Stimulated activated CD4-positive, alpha-beta T cell treated with anti-CD3 and anti-CD28 coated beads, Interleukin-1b, Interleukin-23, amount 100 ng/mL, for 48 hours (primary cell): ENCODE data around the gene VOPP1.
"Not testable (repeated sequence)": the region's sequence is repeated elsewhere in the genome, so short reads cannot be mapped to it uniquely, and the experiment has no call there.

Experiments
- DNase-seq: peaks from one replicate; pipeline ENCODE4 v3.0.0-alpha.2; 2020

Gene VOPP1

DNA sequence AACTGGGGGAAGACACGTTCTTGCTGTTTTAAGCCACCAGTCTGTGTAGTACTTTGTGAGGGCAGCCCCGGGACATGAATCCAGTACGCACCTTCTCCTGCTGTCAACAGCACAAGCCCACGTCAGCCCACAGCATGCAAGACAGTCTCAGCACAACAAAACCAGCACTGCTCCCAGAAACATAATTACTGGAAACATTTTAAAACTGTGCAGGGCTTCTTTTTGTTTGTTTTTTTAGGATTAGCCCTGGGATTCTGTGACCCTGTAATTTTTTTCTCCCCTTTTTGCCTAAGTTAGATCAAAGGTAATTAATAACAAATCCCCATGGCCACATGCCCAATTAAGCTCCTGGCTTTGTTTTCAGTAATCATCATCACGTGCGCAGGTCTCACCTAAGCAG, 87.5 kb downstream of the VOPP1 start:
- DNase-seq: no peak

DNA sequence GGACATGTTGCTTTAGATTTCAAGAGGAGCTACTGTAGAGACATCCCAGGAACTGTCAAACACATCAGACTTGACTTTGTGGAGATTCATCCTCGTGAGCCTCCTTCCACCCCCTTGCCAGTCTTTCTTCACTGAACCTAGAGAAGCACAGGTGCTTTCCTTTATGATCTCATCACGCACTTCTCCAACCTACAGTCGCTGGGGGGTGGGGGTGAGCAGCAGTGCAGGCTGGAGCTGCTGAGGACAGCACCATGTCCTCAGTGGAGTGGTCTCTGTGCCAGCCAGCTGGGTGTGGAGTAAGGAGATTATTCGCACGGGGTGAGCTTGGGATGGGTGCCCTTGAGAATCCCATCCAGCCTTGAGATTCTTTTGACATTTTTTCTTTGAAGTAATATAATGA, 88.1 kb downstream of the VOPP1 start:
- peak; percentile 21 for DNase-seq

DNA sequence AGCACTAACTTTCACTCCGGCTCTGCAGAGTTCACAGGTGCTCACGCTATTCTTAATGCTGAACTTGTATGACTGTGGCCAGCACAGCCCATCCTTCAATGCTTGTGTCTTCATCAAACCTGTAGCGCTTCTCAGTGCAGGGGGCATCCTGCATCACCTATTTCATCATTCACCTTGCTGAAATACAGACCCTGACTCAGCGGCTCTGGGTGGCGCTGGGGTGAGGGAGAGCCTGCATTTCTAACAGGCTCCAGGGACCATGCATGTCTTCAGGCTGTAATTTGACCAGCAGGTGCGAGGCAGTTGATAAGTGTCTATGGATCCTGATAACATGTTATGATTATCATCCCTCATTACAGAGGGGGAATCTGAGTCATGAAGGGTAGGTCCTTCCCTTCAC, 89.3 kb downstream of the VOPP1 start:
- no peak for DNase-seq

DNA sequence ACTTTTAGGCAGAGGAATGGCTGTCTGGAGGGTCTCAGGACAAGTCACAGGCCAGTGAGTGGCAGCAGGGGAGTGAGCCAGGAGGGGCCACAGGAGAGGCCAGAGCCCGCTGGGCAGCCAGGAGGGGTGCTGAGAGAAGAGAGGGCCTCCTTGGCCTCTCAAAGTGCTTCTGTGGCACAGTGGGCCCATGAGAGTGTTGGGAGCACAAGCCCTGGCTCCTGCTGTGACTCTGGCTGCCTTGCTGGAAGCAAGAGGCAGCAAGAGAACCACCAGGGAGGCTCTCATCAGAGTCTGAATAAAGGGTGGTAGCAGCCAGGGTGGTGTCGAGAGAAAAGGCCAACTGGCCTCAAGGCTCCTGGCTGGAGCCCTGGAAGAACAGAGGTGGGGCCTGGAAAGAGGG, 91.1 kb downstream of the VOPP1 start:
- no peak for DNase-seq

DNA sequence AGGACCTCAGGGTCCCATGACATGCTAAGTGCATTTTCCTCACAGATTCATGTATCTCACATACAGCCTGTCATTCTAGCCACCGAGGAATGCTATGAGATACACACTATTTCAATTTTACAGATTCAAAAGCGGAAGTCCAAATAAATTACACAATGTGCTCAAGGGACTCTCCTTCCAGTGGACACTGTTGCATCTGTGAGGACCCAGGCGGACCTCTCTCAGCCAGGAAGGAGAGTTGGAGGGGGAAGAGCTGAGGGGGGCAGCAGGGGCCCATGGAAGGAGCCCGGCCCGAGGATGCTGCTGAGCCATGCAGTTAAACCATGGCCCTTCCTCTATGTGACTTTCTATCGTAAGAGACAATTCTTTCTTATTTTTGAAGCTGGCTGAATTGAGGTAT, 93.6 kb downstream of the VOPP1 start:
- no peak for DNase-seq

DNA sequence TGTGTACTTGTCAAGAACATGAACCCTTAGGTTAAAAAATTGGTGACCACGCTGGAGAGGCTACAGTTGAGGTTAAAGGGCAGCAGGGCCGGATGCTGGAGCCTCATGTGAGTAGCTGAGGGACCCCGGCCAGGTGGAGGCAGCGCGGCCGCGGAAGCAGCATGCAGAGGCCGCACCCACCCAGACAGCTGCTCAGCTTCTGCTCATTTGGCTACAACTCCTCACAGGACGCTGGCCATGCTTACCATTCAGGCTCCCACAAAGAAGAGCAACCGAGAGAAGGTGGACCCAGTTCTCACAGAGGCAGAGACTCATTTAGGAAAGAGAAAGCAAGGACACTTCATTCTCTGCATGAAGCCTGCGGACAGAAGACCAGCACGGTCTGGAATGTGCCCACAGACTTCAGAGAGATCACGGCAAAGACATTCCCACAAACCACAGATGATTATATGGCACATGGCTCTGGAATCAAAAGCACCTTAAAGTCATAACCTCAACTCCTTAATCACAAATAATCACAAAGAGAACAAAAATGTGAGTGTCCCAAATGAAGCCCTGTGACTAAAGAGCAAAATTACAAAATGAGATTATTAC, 94.4 kb downstream of the VOPP1 start:
- DNase-seq: no peak

DNA sequence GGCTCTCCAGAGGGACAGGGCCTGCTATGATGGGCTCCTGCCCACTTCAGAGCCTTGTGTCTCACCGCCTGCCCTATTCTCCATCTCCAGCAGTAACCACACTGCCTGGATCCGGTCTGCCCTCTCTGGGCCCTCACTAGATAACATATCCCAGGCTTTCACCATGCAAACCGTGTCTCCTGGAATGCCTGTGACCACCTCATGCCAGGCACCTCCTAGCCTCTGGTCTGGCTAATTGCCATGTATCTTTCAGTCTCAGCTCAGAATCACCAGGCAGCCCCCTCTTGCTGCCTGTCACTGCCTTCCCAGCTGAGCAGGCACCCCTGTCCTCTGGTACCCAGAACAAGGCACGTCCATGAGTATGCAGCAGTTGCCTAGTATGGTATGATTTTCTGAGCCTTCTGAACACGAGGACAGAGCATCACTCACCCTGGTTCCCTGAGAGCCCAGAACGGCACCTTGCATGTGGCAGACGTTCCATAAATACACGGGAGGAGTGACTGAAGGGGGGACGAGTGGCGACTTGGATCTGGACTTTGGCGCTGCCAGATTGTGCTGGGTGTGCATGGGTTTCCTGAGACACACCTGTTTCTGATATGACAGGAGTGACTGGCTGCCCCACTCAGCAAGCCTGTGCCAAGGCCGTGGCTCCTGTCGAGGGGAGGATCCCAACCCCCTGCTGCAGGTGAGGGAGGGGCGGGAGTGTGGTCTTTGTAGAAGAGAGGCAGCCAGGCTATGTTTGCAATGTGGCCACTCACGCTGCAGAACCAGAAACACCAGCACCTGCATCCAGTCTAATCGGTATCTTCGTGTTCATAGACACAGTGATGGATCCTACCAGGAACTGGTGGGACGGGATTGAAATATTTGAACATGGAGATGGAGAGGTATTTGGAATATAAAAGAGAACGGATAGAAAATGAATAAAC, 95.2 kb downstream of the VOPP1 start:
- no peak for DNase-seq

DNA sequence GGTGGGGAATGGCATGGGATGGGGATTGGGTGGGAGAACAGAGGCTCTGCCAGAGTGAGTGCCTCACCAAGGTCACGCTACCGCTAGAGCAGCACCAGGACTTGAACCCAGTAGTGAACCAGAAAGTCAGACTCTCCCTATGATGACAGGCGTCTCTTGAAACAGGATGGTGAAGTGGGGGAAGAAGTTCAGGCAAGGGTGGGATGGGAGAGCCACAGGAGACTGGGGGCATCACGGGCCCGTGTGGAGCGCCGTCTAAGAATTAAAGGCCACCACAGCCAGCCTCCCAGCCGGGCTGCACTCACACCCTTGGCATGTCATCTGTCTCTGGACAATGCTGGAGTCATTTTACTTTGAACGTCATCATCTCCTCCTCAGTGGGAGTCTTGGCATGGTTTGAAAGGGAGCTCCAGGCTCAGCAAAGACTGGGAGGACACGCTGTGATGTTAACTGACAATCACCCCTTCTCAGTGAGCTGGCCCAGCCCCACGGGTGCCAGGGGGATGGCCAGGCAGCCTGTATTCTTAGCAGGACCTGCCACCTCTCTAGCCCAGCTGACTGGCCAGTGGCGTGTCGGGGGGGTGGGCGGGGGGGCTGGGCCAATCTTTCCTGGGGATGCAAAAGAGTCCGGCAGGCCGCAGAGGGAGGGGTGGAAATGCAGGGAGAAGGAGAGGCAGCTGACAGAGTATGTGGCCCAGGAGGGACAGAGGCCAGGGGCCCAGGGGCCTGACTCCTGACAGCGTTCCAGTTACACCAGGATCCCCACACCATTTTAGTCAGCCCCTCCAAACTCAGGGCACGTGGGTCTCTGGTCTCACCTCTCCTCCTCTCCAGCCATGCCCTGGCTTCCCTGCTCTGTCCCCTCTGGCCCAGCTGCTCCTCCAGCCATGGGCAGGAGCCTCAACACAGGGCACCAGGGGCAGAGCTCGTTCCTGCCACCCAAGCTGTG, 96.2 kb downstream of the VOPP1 start:
- no peak for DNase-seq

DNA sequence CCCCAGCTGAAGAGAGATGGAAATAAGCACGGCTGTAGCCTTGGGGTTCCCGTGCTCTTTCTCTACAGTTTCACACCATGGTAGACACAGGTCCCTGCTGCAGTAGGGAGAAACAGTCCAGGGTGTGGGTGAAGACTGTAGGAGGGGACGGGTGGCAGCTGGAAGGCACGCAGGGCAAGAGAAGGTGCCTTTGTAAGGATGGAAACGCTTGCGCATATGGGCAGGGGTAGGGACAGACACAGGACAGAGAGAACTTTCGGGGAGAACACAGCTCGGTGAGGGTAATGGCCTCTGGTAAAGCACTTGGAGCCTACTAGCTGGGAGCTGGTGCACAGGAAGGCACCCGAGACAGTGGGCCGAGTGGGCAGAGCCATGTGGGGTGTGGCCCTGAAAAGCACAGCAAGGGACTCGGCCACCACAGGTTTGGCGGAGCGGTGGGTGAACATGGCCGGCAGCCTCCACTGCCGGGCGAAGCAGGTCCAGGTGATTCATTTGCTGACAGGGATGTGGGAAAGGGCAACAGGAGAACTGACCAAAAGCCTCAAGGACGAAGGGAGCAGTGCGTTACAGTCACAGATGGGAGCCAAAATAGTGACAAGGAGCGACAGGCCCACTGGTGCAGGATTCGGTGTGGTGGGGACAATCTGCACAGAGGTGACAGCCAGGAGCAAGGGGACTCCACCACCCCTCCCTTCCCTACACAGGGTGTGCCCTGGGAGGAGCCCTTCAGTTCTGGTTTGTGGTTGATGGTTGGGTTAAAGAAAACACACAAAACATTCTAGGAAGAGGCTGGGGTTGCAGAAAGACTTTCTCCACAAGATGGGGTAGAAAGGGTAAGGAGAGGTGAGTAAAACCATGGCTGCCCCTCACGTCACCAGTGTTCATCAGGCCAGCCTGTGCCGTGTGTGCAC, 97.1 kb downstream of the VOPP1 start:
- DNase-seq: no peak

DNA sequence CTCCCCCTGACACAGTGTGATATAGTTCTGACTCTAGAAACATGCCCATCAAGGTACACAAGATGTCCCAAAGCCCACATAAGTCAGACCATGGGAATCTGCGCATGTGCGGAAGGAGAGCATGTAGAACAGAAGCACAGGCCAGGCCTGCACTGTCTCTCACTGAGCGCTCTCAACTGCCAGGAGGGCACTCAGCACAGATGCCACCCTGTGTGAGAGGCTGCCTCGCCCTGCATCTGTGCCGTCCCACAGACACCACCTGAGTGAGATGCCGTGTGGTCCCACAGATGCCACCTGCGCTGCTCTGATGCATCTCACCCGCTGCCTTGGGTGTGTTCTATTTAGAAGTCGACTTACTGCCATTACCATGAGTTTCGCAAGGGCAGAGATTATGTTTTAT, 98.4 kb downstream of the VOPP1 start:
- no peak for DNase-seq

DNA sequence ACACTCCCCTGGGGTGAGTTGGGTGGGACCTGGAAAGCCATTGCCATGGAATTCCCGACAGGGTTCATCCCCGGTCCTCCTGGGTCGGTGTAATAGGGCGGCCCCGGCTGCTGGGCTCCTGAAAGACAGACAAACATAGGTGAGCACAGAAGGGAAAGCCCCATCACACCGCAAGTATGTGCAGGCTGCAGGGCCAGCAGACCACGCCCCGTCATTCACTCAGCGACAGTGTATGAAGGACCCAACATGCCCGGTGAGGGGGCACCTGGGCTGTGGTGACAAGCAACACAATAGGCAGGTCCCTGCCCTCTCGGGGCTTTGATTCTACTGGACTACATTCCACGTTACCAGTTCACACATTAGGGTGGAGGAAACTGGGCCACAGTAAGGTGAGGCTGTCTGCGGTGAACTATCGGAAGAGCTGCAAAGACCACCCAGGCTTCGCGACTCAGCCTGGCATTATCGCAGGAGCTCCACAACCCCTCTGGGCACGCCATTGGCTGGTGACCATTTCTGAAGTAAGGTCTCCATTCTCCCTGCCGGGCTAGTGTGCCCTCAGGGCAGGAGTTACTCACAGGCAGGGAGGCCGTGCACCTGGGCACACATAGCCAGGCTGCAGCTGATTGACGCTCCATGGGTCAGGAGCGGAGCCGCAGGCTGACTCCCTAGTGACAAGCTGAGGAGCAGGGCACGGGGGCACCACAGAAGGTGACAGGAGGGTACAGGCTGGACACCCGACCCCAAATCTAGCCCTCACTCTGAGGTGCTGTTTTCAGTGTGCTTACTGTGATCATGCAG, 99.2 kb downstream of the VOPP1 start:
- no peak for DNase-seq

DNA sequence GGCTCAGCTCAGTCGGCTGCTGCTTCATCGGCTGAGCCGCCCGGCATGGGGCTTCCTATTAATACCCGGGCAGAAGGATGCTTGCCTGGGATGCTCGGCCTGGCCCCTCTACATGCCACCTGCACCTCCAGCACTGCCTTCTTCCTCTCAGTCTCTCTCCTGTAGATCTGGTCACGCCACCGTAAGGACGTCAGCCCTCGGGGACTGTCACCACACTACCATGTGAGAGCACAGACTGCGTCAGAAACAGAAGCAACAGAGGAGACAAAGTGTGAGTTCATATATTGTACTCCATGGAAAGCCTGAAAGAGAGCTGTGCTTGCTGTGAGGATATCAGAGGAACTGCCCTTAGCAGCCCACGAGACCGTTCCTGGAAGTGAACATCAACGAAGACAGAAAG, 99.9 kb downstream of the VOPP1 start:
- not testable (repeated sequence) for DNase-seq

DNA sequence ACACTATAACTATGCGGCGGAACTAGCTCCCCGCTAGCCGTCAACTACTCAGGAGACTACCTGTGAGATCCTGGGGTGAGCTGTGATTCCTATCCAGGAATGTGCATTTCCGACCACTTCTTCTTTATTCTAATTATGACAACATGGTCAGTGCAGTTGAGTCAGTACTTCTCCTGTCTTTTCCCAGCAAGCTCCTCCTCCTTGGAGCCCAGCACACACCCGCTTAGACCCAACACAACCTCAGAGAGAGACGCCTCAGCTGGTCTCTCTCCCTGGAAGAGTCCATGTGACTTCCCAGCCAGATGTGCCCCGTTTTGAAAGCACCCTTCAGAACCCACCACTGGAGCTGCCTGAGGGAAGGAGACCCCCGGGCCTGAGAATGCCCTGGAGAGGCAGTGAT, 100.7 kb downstream of the VOPP1 start:
- not testable (repeated sequence) for DNase-seq

DNA sequence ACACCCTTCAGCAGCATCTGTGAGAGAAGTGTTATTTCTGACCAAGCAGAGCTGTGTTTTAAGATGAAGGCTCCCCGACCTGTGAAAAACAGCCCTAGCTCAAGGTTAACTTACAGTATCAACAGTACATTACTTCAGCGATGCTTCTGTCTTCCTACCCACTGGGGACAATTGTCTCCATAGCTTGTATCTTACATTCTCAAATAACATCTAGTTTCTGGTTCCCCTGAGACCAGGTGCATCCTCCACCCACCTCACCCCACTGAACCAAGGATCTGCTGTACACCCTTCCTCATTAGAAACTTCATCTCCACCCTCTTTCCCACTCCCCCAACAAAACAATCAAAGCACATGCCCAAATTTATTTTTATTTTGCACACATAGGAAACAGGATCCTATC, 102.0 kb downstream of the VOPP1 start:
- DNase-seq: no peak

DNA sequence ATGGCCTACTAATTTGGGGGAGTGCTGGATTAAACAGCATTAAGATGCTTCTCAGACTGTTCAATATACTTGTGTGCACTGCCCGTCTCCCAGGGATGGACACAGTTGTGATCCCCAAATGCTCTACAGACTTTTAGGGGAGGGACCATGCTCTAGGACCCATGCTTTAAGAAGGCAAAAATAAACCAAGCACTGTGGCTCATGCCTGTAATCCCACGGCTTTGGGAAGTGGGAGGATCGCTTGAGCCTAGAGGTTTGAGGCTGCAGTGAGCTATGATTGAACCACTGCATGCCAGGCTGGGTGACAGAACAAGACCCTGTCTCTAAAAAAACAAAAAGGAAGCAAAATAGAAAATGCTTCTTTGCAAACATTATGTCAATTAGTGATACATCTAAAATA, 102.6 kb downstream of the VOPP1 start:
- no peak for DNase-seq

DNA sequence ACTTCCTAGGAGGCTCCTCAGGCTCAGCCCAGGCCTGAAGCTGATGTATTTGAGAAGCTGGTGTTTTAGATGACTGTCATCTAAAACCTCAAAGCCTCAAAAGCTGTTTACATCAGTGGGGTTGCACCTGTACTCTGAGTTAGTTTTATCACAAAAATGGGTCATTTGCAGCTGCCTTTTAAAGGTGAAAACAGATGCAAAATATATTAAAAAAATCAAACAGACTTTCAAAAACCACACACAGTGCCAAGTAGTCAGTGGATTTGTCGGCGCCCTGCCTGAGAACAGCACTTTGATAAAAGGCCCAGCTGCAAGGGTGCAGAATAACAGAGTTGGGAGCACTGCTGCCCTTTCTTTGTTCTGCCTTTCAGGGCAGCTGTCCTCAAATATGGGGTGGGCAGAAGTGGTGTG, 103.0 kb downstream of the VOPP1 start:
- no peak for DNase-seq

DNA sequence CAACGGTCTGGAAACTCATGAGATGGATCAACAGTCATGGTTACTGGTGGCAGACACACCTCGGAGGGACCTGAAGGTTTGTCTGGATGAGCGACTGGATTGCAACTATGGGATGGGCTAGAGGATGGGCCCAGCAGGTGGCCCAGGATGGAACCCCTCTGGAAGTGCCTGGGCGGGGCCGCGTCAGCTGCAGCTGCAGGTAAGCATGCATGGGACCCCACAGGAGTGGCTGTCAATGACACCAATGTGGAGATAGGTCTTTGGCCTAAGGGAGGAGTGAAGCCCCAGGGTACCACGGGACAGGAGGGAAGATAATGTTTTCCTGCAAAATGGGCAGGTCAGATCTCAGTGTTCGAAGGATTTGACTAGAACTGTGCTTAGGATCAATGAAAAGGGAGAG, 103.8 kb downstream of the VOPP1 start:
- no peak for DNase-seq

DNA sequence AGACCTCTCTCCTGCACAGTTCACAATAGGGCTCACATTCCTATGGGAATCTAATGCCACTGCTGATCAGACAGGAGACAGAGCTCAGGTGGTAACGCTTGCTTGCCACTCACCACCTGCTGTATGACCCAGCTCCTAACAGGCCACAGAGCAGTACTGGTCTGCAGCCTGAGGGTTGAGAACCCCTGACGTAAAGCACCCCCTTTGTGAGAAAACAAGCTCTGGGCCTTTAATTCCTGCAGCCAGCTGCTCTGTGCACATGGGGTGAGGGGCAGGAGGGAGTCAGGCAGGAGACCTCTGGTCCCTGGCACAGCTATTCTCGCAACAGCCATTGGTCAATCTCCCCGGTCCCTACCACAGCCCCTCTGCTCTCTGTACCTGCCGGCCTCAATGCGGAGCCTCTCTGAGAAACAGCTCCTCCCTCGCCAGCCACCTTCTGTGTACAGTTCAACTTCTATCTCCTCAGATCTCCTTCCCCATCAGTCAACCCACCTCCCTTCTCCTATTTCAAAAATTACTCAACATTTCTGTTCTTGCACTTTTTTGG, 105.2 kb downstream of the VOPP1 start:
- DNase-seq: no peak

DNA sequence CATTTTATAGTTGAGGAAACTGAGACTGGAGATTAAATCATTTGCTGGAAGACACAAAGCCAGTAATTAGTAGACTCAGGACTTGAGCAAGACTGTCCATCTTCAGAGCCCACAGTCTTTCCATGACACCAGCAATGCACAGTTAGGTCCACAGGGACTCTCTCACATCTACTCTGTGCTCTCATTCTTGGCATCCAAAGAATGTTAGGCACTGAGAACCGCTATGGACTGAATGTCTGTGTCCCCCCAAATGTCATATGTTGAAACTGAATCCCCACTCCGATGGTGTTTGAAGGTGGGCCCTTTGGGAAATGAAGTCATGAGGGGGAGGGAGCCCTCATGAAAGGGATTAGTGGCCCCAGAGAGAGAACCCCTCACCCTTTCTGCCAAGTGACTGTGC, 106.6 kb downstream of the VOPP1 start:
- DNase-seq: no peak

DNA sequence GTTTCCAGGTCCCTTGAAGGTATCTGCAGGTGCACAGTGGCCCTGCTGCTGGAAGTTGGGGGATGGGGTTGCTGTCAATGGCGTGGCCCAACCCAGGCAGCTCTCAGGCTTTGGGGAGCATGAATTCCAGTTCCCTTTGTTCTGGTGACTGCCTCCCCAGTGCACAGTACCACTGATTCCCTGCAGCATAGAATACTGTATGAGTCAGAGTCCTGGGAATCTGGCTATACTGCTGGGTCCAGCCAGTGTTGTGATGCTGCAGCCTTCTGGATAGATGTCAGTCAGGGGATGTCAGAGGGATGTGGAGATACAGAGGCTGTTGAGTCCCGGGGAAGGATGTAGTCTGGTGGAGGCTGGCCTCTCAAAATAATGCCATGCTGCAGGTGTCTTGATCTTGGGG, 107.9 kb downstream of the VOPP1 start:
- DNase-seq: no peak

DNA sequence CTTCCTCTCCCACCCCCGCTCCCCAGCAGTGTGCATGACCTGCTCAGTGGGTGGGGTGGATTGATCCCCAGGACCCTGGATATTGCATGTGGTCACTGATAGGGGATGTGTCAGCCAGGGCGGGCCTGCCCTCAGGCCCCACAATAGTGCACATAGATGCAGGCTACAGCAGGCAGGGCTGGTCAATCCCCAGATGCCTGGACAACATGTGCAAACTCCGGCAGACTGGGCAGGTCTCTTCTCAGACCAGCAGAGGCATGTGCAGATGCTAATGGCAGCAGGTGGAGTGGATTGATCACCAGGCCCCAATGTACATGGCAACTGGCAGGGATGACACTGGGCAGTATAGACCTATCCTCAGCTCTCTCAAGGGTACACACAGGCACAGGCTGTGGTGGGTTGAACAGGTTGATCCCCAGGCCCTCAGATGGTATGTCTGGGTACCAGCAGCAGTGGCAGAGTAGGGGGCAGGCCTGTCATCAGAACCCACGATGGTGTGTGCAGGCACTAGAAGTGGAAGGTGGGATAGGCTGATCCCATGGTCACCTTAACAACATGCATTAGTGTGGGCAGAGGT, 108.5 kb downstream of the VOPP1 start:
- no peak for DNase-seq
